ENCODE measurements around the gene ANKRD53.

The ANKRD53 gene

DNA sequence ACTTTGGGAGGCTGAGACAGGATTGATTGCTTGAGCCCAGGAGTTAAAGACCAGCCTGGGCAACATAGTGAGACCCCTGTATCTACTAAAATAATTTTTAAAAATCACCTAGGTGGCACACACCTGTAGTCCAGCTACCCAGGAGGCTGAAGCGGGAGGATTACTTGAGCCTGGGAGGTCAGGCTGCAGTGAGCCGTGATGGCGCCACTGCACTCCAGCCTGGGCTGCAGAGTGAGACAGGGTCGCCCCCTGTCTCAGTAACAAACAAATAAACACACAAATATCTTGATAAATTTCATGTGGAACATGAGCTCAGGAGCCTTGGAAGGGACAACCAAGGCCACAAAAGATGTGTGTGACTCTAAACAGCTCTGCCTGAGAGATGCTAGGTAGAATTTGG is 11.7 kb upstream of the ANKRD53 start:
- DNase-seq: no peak

DNA sequence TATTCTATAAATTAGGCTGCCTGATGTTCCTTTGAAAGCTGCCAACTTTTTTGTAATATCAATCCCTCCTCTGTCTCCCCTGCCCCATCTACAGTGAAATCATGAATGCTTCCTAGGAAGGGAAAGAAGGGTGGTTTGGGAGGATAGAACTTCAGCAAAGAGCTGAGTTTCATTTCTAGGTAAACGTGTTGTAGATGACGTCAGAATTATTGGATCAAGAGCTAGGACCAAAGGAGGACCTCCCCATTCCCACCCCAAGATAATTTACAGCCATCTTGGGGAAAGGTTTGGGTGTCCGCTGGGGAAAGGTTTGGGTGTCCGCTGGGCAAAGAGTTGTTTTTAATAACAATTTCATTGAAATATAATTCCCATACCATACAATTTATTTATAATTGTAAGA is 11.2 kb upstream of the ANKRD53 start:
- no peak for DNase-seq

DNA sequence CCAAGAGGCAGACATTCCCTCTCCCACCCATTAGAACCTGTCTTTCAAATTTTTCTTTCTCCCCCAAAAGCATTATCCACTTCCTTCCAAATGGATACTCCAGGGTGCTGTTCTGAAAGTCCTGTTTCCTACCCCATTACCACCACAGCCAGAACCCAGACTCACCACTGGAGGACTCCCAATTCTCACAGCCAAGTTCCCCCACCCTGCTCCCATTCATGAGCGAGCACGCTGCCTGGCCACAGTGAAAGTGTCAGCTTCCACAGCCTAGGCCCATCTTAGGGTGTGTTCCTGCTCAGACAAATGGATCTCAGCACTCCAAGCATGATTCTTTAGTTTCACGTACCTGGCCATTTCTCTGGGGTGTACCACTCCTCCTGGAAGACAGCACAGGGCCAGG is 3.8 kb upstream of the ANKRD53 start:
- no peak for DNase-seq

DNA sequence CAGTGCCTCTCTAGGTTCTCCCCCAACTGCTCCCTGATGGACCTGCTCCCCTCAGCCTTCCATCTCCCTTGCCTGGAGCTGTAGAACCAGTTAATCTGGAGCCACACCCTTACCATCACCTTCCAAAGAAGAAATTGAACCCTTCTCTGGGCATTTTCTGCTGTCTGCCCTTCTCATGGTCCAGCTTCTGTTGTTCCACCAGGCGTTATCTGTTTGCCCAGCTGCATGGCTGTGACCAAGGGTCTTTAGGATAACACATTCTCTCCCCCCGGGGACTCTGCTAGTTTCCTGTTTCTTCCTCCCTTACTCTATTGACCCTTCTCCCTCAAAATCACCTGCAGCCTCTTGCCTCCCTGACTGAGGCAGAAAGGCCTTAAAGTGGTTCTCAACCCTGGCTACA is 3.2 kb upstream of the ANKRD53 start:
- DNase-seq: no peak

DNA sequence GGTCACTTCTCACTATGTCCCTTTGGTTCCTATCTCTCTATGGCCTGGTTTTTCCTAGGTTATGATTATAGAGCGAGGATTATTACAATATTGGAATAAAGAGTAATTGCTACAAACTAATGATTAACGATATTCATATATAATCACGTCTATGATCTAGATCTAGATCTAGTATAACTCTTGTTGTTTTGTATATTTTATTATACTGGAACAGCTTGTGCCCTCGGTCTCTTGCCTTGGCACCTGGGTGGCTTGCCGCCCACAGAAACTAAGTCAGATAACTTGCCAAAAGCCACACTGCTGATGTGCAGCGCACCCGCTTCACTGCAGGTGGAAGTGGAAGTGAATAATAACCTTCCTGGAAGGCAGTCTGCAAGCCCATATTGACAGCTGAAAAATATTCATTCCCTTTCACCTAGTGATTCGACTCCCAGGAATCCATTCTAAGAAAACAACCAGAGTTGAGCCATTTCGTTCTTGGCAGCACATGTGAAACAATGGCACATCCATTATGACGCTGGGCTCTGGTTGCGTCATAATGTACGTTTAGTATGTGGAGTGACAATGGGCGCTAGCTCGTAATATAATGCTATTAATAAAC is 725 bp upstream of the ANKRD53 start:
- peak; percentile 33 for DNase-seq

DNA sequence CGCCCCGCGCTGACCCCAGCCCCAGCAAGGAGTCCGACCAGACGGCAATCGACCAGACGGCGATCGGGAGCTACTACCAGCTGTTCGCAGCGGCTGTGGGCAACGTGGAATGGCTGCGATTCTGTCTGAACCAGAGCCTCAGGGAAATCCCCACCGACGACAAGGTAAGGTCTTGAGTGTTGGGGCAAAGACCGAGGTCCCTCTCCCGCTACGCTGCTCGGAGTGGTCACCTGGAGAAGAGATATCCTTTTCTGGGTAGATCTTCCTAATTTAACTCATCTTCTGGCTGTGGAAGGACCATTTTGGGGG is 704 bp downstream of the ANKRD53 start:
- no peak for DNase-seq

DNA sequence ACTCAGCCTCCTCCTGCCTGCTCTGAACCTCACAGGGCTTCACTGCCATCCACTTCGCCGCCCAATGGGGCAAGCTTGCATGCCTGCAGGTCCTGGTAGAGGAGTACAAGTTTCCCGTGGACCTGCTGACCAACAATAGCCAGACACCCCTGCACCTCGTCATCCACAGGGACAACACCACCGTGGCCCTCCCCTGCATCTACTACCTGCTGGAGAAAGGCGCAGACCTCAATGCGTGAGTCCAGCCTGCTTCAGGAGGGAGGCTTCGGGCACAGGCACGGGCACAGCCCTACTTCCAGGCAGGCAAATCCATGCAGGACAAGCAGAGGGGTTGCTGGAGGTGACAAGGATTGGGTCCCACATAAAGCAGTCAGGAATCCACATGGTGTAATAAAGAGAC is 1.2 kb downstream of the ANKRD53 start:
- DNase-seq: no peak

DNA sequence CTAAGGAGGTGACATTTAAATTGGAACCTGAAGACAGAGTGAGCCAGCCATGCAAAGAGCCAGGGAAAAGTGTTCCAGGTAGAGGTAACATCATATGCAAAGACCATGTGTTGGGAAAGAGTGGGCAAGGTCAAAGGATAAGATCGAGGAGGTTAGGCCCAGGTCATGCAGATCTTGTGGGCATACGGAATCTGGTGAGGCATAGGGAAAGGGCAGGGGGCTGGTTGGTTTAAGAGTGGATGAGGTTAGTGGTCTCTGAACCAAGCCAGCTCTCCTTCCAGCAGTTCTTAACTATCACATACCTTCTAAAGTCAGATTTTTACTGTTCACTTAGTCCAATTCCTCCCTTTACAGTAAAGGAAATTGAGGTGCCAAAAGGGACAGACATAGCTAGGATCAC is 3.0 kb downstream of the ANKRD53 start:
- no peak for DNase-seq

DNA sequence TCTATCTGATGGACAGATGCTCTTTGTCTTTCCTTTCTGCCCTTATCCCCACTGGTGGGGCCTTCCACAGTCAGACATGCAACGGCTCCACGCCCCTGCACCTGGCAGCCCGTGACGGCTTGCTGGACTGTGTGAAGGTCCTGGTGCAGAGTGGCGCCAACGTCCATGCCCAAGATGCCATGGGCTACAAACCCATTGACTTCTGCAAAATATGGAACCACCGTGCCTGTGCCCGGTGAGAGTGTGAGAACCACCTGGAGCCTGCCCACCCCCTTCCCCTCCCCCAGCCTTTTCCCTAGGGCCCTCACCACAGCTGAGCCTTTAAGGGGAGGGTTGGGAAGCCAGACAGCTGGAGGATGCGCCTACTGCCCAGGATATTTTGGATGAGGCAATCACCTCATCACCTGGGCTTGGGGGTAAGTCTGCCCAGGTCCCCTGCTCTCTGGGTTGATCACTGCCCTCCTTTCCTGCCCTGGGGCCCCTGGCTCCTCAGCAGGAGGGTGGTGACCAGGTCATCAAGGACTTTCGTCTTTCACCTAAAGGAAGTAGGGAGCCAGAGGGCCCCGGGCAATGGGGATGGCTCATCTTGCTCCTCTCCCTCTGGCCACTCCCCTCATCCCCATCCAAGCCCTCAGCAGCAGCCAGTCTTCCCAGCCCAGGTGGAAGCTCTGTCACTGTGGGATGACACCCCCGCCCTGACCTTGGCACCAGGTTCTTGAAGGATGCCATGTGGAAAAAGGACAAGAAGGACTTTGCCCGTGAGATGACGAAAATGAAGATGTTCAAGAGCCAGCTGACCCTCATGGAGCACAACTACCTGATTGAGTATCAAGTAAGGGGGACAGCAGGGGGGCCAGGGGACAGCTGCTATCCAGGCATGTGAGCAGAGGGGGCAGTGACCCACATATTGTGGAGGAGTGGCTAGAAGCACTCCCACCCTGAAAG is 3.7 kb downstream of the ANKRD53 start:
- no peak for DNase-seq

DNA sequence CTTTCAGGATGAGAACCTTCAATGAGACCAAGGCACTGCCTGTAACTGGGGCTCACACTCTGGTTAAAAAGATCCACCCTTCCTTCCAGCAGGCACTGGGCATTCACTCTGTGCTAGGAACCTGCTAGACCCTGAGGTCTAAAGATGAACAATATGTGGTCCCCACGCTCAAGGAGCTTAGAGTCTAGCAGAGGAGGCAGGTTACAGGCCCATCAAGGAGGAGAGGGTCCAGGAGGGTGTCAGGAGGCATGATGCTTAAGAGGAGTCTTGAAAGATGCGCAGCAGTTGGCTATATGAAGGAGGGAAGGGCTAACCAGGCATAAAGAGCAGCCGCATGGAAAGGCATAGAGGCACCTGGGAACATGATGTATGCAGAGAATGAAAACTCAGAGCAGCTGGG is 4.5 kb downstream of the ANKRD53 start:
- no peak for DNase-seq

DNA sequence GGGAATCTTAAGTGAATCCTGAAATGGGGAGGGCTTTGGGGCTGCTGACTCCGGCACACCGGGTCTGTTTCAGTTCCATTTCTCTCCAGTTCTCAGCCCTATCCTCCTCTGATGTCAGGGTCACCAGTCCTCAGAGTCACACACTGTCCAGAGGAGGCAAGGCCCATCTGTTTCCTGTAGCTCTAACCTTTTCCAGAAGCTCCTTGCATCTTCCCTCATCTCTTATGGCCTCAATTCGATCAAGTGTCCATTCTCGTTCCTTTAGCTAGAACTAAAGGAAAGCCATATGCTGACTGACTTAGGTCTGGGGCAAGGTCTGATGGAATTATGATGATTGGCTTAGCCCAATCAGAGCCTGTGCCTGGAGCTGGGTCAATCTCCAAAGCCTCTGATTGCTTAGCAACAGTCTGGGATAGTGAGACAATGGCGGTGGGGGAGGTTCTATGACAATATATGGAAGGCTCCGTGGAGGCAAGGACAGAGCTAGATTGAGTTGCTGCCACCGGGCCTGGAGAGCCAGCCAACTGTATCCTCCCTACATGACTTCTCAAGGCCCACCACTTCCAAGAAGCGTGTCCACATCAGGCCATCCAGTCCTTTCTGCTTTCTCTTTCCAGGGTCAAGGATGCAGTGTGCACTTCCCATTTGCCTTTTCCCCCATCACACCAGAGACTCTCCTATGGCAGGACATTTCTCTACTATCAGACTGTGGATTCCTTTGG is 5.2 kb downstream of the ANKRD53 start:
- DNase-seq: no peak

DNA sequence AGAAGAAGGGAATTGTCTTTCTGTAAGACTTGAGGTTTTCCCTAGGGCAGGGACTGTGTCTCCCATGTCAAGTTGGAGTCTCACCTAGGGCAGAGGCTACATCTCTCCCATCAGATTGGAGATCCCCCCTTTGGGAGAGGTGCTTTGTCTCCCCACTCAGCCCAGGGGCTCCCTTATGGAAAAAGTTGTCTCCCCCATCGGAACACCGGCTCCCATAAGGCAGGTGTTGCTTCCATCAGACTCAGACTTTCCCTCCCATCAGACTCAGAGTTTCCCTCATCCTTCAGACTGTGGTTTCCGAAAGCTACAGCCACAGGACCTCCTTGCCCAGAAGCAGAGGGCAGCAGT is 5.8 kb downstream of the ANKRD53 start:
- no peak for DNase-seq

DNA sequence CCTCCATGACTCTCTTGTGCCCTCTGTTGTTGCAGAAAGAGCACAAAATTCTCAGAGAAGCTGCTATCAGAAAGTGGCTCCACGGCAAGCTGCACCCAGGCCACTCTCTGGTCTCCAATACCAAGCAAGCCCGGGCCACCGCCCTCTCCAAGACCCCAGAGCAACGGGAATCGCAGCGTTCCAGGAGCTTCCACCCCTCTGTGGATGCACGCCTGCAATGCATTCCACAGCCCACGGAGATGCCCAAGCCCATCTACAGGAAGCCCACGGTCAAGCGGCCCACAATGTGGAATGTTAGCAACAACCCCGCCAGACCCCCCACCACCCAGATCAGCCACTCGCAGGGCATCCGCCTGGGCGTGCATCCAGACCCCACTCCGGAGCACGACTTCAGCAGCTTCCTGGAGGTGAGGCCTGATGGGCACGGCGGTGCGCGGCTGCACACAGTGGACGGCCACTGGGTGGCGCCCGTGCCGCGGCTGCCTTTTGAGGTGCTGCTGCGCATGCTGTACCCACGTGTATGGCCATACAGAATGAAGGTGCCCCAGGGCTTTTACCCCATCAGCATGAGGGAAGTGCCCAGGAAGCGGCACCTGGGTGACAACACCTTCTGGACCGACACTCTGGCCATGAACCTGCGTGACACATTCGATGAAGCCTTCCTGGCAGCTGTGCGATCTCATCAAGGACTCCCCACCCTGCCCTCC is 6.3 kb downstream of the ANKRD53 start:
- DNase-seq: peak; percentile 82

DNA sequence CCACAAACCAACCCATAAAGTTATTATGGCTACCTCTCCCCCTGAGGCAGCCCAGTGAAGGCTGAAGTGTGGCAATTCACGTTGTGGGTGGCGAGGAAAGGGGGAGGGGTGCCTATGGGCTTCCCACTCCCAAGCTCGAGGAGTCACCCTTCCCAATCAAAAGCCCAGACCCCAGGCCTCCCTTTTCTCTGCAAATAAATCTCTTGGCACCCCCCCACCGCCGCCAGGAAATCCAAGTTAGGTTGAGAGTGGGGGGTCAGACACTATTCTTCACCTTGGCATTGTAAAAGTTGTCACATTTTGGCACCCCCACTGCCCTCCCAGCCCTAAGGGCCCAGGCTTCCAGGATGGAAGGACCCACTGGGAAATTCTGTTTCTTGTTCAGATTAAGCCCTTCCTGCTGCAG is 6.9 kb downstream of the ANKRD53 start:
- no peak for DNase-seq

DNA sequence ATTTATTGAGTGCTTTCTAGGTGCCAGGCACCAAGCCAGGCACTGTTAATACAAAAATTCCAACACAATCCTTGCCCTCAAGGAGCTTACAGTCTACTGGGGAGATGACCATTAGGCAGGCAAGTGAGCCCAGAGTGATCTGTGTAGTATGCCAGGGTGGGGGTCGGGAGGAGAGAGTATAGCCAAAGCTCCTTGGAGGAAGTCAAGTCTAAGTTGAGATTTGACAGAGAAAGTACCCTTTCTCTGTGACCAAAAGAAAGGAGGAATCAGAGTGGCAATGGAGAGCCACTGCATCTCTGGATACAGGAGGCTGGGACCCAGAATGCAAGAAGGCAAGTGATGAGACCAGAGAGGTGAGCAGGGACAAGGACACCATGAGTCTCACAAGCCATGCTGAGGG is 7.5 kb downstream of the ANKRD53 start:
- DNase-seq: no peak

DNA sequence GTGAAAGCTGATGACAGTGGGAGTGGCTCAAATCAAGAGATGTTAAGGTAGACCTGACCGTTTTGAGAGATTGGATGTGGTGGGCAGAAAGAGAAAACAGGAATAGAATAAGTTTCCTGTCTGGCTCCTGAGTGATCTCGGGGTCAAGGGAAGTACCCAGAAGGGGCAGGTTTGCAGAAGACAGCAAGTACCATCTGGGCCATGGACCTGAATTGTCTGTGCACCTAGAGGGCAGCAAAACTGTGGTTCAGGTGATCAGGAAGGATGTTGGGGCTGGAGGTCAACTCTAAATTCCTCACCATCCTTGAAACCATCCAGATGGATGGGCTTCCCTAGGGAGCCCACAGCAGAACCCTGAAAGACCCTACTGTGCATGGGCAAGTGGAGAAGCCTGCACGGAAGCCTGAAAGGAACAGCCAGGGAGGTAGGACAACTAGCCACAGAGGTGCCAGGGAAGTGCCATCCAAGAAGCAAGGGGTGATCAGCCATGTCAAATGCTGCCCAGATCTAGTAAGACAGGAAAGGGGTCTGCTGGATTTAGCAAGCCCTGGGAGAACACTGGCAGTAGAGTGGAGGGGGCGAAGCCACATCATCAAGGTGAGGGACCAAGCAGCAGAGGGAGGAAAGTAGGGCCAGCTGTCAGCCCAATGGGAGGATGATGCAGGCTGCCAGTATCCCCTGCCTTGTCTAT is 8.2 kb downstream of the ANKRD53 start:
- DNase-seq: no peak

DNA sequence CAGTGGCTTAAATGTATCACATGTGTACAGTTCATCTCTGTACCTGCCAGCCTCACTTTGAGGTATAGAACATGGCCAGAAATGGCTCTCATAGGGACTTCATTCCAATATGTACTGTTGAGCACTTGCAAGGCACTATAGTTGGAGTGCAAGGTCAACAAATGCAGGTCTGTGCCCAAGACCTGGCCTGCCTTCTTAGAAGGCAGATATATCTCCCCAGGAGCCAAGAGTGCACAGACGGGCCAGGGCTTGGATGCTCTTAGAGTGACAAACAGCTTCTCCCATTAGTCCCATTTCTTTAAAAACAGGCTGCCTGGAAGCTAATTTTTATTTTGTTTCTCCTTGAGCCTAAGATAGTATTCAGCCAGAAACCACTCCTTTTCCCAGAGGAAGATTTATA is 9.0 kb downstream of the ANKRD53 start:
- DNase-seq: no peak

DNA sequence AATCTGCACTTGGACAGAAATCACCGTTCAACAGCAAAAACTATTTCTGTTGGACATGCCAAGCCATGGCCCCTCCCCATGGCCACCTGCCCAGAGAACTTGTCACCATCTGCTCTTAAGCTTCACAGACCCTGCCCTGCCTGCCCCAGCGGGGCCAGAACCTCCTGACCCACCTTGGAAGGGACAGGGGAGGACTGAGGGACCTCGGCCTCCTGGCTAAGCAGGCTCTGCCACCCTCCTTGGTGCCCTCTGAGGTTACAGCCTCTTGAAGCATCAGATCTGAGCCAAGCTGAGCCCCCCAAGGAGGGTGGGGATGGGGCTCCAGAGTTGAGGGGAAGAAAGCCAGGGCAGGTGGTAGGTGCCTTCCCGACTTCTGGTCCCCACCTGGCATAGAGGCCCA is 9.7 kb downstream of the ANKRD53 start:
- no peak for DNase-seq

DNA sequence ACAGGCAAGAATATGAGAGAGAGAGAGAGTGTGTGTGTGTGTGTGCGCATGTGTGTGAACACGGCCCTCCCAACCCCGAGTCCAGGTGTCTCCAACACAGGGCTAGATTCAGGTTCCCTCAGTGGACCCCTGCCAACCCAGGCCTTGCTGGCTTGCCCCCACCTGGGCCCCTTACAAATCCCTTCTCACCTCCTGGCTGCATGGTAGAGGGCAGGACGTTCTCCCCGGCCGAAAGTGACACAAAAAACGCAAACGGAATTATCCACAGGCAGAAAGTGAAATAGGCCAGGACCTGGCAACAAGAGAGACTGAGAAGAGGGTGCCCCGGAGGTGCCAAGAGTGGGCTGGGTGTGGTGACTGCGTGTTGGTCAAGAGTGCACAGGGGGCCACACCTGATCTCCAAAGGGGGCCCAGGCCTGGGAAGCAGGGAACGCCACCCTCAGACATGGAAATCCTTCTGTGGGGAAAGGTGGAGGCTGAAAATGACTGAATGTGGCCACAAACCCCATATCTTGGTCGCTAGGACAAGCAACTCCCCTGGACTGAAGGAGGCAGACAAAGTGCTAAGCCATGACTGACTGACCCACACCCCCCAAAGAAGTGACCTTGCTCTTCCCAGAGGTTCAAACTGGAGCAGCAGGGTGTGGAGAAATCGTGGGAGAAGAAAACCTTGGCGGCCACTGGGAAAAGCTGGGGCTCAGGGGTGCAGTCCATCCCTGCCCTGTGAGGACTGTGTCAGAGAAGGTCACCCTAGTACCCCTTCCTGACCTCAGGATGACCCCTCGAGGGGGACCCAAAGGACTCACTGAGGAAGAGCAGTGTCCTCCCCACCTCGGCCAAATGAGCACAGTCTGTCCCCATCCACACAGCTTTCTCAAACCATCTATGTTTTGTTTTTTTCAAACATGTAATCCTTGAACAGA is 10.6 kb downstream of the ANKRD53 start:
- DNase-seq: no peak

DNA sequence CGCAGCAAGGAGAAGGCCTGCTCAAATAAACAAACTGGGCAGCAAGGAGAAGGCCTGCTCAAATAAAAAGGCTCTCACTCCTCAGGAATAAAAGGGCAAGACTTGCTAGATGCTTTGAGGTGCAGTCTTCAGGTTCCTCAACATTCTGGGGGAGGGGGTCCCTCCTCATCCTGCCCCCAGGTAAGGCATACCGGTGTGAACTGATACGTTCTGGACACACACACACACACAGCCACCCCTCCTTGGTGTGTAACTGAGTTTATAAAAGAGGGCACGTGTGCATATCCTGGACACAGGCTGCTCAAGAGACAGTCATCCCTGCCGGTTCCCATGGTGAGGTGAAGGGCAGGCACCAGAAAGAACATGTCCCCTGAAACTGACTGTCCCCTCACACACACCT is 11.8 kb downstream of the ANKRD53 start:
- no peak for DNase-seq

DNA sequence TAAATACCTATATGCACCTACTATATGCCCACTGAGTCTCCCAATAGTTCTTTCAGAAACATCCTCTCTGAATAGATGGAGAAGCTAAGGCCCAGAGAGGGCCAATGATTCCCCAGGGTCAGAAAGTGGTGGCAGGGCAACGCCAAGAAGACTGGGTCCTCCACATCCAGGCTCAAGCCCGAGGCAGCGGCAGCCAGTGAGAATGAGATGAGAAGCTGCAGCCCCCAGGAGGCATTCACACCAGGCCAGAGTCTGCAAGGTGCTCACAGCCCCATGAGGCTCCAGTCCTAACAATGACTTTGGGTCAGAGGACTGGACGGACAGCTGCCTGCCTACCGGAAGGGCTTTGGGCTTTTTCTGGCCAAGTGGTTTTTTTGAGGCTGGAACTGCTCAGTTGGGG is 12.7 kb downstream of the ANKRD53 start:
- DNase-seq: no peak

DNA sequence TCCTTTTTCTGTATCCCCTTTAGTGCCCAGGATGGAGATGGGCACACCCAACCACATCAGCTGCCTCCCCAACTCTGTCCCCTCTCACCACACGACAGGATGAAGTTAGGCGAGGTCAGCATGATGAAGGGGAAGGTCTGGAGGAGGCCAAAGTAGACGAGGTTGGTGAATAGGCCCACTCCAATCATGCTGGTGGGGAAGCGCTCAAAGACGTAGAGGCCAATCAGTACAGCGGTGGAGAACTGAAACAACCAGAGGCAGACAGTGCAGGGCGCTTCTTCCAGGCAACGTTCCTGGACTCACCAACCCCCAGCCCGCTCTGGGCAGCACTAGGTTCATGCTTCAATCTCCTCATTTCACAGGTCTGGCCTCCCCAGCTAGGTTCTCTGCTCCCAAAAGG is 13.3 kb downstream of the ANKRD53 start:
- no peak for DNase-seq

All from CD4-positive, alpha-beta T cell treated with Interleukin-17A for 1 hour (primary cell).